Liver (tissue), 9 donors: Measurements from ENCODE around the gene POLR2H. TPM values are rescaled to one million over a fixed set of nuclear protein-coding genes. Genes with fewer than 3 reads are reported as not detected.
A peak's percentile ranks its signal among the peaks of the same experiment; 100 is the strongest.

ENCODE experiments used
- DNase-seq: peaks from one replicate; pipeline ENCODE4 v3.0.0-alpha.2; 2017; ENCODE audit warnings: low spot score
- H3K27ac ChIP-seq, 2 donors: one replicate each; pipeline ENCODE4 v1.7.0; 2013; ENCODE audit warnings: inconsistent platforms in 2 of 2, low read length in 2 of 2, control low read depth in 1 of 2, low read depth in 1 of 2, mild to moderate bottlenecking in 1 of 2
- H3K27me3 ChIP-seq, 4 donors: one replicate each; pipeline versions ENCODE4 v1.6.1 to v1.7.0; 2013; ENCODE audit warnings: low read length in 3 of 4, inconsistent platforms in 1 of 4, mild to moderate bottlenecking in 1 of 4, moderate library complexity in 1 of 4; ENCODE audit not compliant: control insufficient read depth in 4 of 4, insufficient read depth in 4 of 4
- H3K36me3 ChIP-seq, 4 donors: one replicate each; pipeline versions ENCODE4 v1.6.1 to v1.7.0; 2013; ENCODE audit warnings: low read length in 3 of 4, mild to moderate bottlenecking in 3 of 4, low read depth in 1 of 4, moderate library complexity in 1 of 4; ENCODE audit not compliant: control insufficient read depth in 4 of 4, insufficient read depth in 3 of 4
- H3K4me1 ChIP-seq, 4 donors: one replicate each; pipeline versions ENCODE4 v1.6.1 to v1.7.0; 2013; ENCODE audit warnings: low read length in 3 of 4, mild to moderate bottlenecking in 3 of 4, moderate library complexity in 1 of 4; ENCODE audit not compliant: control insufficient read depth in 4 of 4, insufficient read depth in 4 of 4
- H3K4me3 ChIP-seq, 3 donors: one replicate each; pipeline versions ENCODE4 v1.6.1 to v1.7.0; 2013; ENCODE audit warnings: low read length in 3 of 3, control low read depth in 1 of 3, low read depth in 1 of 3, mild to moderate bottlenecking in 1 of 3
- H3K9ac ChIP-seq, 2 donors: one replicate each; pipeline ENCODE4 v1.7.0; 2013; ENCODE audit warnings: low read length in 2 of 2, mild to moderate bottlenecking in 2 of 2, moderate library complexity in 2 of 2, control low read depth in 1 of 2, low read depth in 1 of 2
- H3K9me3 ChIP-seq, 4 donors: one replicate each; pipeline versions ENCODE4 v1.6.1 to v1.7.0; 2013; ENCODE audit warnings: low read length in 3 of 4; ENCODE audit not compliant: control insufficient read depth in 4 of 4
- EGR1 ChIP-seq, 2 donors: IDR thresholded peaks; 2 replicates each; pipeline ENCODE4 v1.6.1; 2016 to 2018; ENCODE audit warnings: antibody characterized with exemption in 2 of 2, low read depth in 2 of 2
- FOXA1 ChIP-seq: IDR thresholded peaks from 2 replicates; pipeline ENCODE4 v1.6.1; 2016; ENCODE audit warnings: antibody characterized with exemption
- FOXA2 ChIP-seq: IDR thresholded peaks from 2 replicates; pipeline ENCODE4 v1.6.1; 2016; ENCODE audit warnings: antibody characterized with exemption
- HNF4A ChIP-seq, 2 donors: conservative IDR thresholded peaks; 2 replicates each; pipeline ENCODE4 v1.6.1; 2016; ENCODE audit warnings: antibody characterized with exemption in 2 of 2, mild to moderate bottlenecking in 2 of 2
- HNF4G ChIP-seq: IDR thresholded peaks from 2 replicates; pipeline ENCODE4 v1.6.1; 2016; ENCODE audit warnings: antibody characterized with exemption
- NR2F2 ChIP-seq: IDR thresholded peaks from 2 replicates; pipeline ENCODE4 v1.6.1; 2016; ENCODE audit warnings: antibody characterized with exemption
- SP1 ChIP-seq: IDR thresholded peaks from 2 replicates; pipeline ENCODE4 v1.6.1; 2018; ENCODE audit warnings: antibody characterized with exemption, mild to moderate bottlenecking
- TAF1 ChIP-seq: conservative IDR thresholded peaks from 2 replicates; pipeline ENCODE4 v1.6.1; 2016; ENCODE audit warnings: antibody characterized with exemption, mild to moderate bottlenecking
- YY1 ChIP-seq: IDR thresholded peaks from 2 replicates; pipeline ENCODE4 v1.6.1; 2016; ENCODE audit warnings: antibody characterized with exemption, mild to moderate bottlenecking
- WGBS: extraction: QIAGEN DNeasy Blood & Tissue Kit; methylation state at CpG from one replicate; pipeline ENCODE4 v1.1.7; 2013; 5-methylcytosine and 5-hydroxymethylcytosine counted together
- polyA plus RNA-seq, 2 donors: library from polyadenylated mRNA; stranded (reverse) in 1 of 2; unstranded in 1 of 2; fragments of 200-250 nt in 1 of 2; fragments of >200 nt in 1 of 2; fragmentation: Nextera tagmentation in 1 of 2; extraction: Ambion mirVana in 1 of 2; gene quantifications; one replicate each; pipeline versions ENCODE4 v1.2.1 to v1.2.3, GENCODE V29; 2013 to 2015
- total RNA-seq, 2 donors: library from RNA; depleted of rRNA; stranded (reverse); fragments of >200 nt; gene quantifications; one replicate each; pipeline ENCODE4 v1.2.3, GENCODE V29; 2014
- TF ChIP-seq, protein P1 (sequence below): IDR thresholded peaks from 2 replicates; pipeline ENCODE4 v1.6.1; 2016; ENCODE audit warnings: antibody characterized with exemption, mild to moderate bottlenecking
- TF ChIP-seq, protein P2 (sequence below): IDR thresholded peaks from 2 replicates; pipeline ENCODE4 v1.6.1; 2016; ENCODE audit warnings: antibody characterized with exemption
- TF ChIP-seq, protein P3 (sequence below): IDR thresholded peaks from 2 replicates; pipeline ENCODE4 v1.6.1; 2016; ENCODE audit warnings: antibody characterized with exemption
- TF ChIP-seq, protein P4 (sequence below): fragments of 150-350 bp; IDR thresholded peaks from 2 replicates; pipeline ENCODE4 v1.5.1; 2017; ENCODE audit warnings: improper control_type of control experiment, low read depth, low read length; ENCODE audit not compliant: missing input control
- donor health status: healthy.
- donor health status: healthy.
- donor health status: healthy.
- donor health status: healthy.
- donor health status: healthy.

Gene POLR2H
- total and polyA plus RNA-seq, 4 donors, result 25.7 to 55.7 (median 43.5) TPM

DNA sequence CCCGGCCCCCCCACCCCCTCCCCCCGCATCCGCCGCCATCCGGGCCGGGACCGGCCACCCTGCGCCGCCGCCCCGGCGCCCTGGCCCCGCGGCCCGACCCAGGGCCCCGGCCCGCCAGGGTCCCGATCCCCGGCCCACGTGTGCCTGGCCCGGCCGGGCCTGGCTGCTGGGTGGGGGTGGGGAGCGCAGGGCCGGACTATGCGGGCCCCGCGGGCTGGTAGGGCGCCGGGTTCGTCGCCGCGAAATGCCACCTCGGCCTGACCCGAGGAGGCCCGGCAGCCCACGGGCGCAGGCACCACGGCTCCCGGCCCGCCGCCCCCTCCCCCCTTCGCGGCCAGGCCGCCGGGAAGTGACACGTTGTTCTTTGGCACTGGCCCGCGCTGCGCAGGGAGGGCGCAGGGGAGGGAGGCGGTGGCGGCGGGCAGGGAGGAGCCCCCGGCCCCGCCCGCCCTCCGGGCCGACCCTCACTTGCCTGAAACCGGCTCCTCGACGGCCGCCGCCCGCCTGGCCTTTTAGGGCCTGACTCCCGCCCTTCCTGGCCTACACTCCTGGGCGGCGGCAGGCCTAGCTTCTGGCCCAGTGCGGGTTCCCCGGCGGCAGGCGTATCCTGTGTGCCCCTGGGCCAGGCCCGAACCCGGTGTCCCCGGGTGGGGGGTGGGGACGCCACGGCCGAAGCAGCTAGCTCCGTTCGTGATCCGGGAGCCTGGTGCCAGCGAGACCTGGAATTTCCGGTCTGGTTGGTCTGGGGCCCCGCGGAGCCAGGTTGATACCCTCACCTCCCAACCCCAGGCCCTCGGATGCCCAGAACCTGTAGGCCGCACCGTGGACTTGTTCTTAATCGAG lies 46.6 kb upstream of the POLR2H start:
- H3K27me3 ChIP-seq, result no peaks in the 10 kb centered on the region
- peaks cover 3 to 18% (median 7%) of the 10 kb centered on the region in 4 donors for H3K36me3 ChIP-seq
- under 1% methylated on average over 89 of the region's 89 CpGs for WGBS
- peak; percentile 75 for DNase-seq
- H3K4me3 ChIP-seq, result peak overlapping the region; percentile 88 to 98 (median 96)
- no peaks in the 10 kb centered on the region for H3K9me3 ChIP-seq
- peak overlapping the region; percentile 88 to 92 for H3K27ac ChIP-seq
- peak overlapping the region; percentile 84 to 92 for H3K9ac ChIP-seq
- peaks cover 7 to 47% (median 43%) of the 10 kb centered on the region in 4 donors for H3K4me1 ChIP-seq
- TF ChIP-seq, protein P1, sequence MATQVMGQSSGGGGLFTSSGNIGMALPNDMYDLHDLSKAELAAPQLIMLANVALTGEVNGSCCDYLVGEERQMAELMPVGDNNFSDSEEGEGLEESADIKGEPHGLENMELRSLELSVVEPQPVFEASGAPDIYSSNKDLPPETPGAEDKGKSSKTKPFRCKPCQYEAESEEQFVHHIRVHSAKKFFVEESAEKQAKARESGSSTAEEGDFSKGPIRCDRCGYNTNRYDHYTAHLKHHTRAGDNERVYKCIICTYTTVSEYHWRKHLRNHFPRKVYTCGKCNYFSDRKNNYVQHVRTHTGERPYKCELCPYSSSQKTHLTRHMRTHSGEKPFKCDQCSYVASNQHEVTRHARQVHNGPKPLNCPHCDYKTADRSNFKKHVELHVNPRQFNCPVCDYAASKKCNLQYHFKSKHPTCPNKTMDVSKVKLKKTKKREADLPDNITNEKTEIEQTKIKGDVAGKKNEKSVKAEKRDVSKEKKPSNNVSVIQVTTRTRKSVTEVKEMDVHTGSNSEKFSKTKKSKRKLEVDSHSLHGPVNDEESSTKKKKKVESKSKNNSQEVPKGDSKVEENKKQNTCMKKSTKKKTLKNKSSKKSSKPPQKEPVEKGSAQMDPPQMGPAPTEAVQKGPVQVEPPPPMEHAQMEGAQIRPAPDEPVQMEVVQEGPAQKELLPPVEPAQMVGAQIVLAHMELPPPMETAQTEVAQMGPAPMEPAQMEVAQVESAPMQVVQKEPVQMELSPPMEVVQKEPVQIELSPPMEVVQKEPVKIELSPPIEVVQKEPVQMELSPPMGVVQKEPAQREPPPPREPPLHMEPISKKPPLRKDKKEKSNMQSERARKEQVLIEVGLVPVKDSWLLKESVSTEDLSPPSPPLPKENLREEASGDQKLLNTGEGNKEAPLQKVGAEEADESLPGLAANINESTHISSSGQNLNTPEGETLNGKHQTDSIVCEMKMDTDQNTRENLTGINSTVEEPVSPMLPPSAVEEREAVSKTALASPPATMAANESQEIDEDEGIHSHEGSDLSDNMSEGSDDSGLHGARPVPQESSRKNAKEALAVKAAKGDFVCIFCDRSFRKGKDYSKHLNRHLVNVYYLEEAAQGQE, result peak; percentile 19
- TF ChIP-seq SP1, result peak; percentile 4
- no peak for TF ChIP-seq FOXA1

DNA sequence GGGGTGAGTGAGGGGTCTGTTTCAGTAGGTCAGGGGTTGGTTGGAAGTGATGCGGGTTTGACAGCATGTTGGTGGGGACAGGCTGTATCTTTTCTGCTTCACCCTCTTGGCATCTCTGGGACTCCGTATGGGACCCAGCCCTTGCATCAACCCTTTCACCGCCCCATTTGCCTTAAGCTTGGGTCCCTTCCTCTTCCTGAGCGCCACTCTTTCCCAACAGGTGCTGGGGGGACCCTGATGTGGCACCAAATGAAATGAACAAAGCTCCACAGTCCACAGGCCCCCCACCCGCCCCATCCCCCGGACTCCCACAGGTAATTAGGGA lies 46.0 kb upstream of the POLR2H start:
- Histone ChIP-seq H3K4me3 (peak overlapping the region; percentile 88 to 98 (median 96)), H3K9ac (peak overlapping the region; percentile 84 to 92), H3K4me1 (peaks cover 10 to 52% (median 48%) of the 10 kb centered on the region in 4 donors), H3K27me3 (no peaks in the 10 kb centered on the region), H3K9me3 (no peaks in the 10 kb centered on the region), H3K36me3 (peaks cover 6 to 21% (median 10%) of the 10 kb centered on the region in 4 donors), H3K27ac (peak overlapping the region; percentile 88 to 92)
- no peak for DNase-seq
- 3% methylated on average over 6 of the region's 6 CpGs for WGBS
- TF ChIP-seq, protein P1, result no peak
- TF ChIP-seq, protein P2, sequence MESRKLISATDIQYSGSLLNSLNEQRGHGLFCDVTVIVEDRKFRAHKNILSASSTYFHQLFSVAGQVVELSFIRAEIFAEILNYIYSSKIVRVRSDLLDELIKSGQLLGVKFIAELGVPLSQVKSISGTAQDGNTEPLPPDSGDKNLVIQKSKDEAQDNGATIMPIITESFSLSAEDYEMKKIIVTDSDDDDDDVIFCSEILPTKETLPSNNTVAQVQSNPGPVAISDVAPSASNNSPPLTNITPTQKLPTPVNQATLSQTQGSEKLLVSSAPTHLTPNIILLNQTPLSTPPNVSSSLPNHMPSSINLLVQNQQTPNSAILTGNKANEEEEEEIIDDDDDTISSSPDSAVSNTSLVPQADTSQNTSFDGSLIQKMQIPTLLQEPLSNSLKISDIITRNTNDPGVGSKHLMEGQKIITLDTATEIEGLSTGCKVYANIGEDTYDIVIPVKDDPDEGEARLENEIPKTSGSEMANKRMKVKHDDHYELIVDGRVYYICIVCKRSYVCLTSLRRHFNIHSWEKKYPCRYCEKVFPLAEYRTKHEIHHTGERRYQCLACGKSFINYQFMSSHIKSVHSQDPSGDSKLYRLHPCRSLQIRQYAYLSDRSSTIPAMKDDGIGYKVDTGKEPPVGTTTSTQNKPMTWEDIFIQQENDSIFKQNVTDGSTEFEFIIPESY, result no peak
- TF ChIP-seq TAF1 (no peak), EGR1 (IDR thresholded peaks at IDR 0.05; ENCODE audit: low read depth in 2 of 2) (no peak), HNF4A (conservative IDR thresholded peaks at IDR 0.05) (no peak), YY1 (no peak), SP1 (no peak), HNF4G (no peak), NR2F2 (no peak), FOXA2 (no peak)
- TF ChIP-seq, protein P3, sequence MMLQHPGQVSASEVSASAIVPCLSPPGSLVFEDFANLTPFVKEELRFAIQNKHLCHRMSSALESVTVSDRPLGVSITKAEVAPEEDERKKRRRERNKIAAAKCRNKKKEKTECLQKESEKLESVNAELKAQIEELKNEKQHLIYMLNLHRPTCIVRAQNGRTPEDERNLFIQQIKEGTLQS, result no peak
- TF ChIP-seq, protein P4, sequence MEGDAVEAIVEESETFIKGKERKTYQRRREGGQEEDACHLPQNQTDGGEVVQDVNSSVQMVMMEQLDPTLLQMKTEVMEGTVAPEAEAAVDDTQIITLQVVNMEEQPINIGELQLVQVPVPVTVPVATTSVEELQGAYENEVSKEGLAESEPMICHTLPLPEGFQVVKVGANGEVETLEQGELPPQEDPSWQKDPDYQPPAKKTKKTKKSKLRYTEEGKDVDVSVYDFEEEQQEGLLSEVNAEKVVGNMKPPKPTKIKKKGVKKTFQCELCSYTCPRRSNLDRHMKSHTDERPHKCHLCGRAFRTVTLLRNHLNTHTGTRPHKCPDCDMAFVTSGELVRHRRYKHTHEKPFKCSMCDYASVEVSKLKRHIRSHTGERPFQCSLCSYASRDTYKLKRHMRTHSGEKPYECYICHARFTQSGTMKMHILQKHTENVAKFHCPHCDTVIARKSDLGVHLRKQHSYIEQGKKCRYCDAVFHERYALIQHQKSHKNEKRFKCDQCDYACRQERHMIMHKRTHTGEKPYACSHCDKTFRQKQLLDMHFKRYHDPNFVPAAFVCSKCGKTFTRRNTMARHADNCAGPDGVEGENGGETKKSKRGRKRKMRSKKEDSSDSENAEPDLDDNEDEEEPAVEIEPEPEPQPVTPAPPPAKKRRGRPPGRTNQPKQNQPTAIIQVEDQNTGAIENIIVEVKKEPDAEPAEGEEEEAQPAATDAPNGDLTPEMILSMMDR, result no peak
